Small intestine (tissue), 7 donors: ENCODE results near the gene SSH2. TPM values are rescaled to one million over a fixed set of nuclear protein-coding genes. Genes with fewer than 3 reads are reported as not detected.
"Not testable (repeated sequence)": the region's sequence is repeated elsewhere in the genome, so short reads cannot be mapped to it uniquely, and the experiment has no call there.

Source experiments
- DNase-seq, 2 donors: peaks; one replicate each; pipeline versions ENCODE4 v3.0.0 to v3.0.0-alpha.2; 2013
- FAIRE-seq: peaks from 2 replicates; lab custom pipeline; 2012; peaks lifted over from hg19 to GRCh38; lab: Jason Lieb, UNC
- H3K27ac ChIP-seq, 3 donors: one replicate each; pipeline ENCODE4 v1.5.1; 2013; ENCODE audit warnings: low read length in 2 of 3, mild to moderate bottlenecking in 2 of 3, control low read depth in 1 of 3, inconsistent platforms in 1 of 3, low read depth in 1 of 3, moderate library complexity in 1 of 3
- H3K27me3 ChIP-seq, 3 donors: one replicate each; pipeline ENCODE4 v1.6.1; 2013; ENCODE audit warnings: low read length in 3 of 3, inconsistent platforms in 1 of 3; ENCODE audit not compliant: control insufficient read depth in 3 of 3, insufficient read depth in 3 of 3
- H3K36me3 ChIP-seq, 3 donors: one replicate each; pipeline ENCODE4 v1.6.1; 2013; ENCODE audit warnings: low read length in 3 of 3, inconsistent platforms in 1 of 3, low read depth in 1 of 3, mild to moderate bottlenecking in 1 of 3, moderate library complexity in 1 of 3; ENCODE audit not compliant: control insufficient read depth in 3 of 3, insufficient read depth in 2 of 3
- H3K4me1 ChIP-seq, 3 donors: one replicate each; pipeline ENCODE4 v1.6.1; 2013; ENCODE audit warnings: low read length in 2 of 3, inconsistent platforms in 1 of 3, low read depth in 1 of 3, mild to moderate bottlenecking in 1 of 3, moderate library complexity in 1 of 3; ENCODE audit not compliant: control insufficient read depth in 3 of 3, insufficient read depth in 2 of 3
- H3K4me3 ChIP-seq, 3 donors: one replicate each; pipeline ENCODE4 v1.5.1; 2013; ENCODE audit warnings: low read length in 3 of 3, control low read depth in 1 of 3, inconsistent platforms in 1 of 3, low read depth in 1 of 3, mild to moderate bottlenecking in 1 of 3, moderate library complexity in 1 of 3
- H3K9me3 ChIP-seq, 2 donors: one replicate each; pipeline ENCODE4 v1.6.1; 2013; ENCODE audit warnings: low read depth in 1 of 2, low read length in 1 of 2; ENCODE audit not compliant: control insufficient read depth in 2 of 2, insufficient read depth in 1 of 2
- WGBS, 3 donors: extraction: QIAGEN DNeasy Blood & Tissue Kit; methylation state at CpG; one replicate each; pipeline ENCODE4 v1.1.7; 2013; 5-methylcytosine and 5-hydroxymethylcytosine counted together
- polyA plus RNA-seq, 4 donors: library from polyadenylated mRNA; stranded (reverse) in 3 of 4; unstranded in 1 of 4; fragments of 200-250 nt in 3 of 4; fragments of 120-200 nt in 1 of 4; gene quantifications; one replicate each; pipeline versions ENCODE4 v1.2.1 to v1.2.3, GENCODE V29; 2013
- donor health status: healthy with polysubstance abuse.
- donor health status: control.
- donor health status: control.
- donor health status: Bipolar disorder and iron deficiency.
- donor health status: healthy.

Gene SSH2
- polyA plus RNA-seq, 4 donors: 11.6 to 18.9 (median 13.6) TPM

DNA sequence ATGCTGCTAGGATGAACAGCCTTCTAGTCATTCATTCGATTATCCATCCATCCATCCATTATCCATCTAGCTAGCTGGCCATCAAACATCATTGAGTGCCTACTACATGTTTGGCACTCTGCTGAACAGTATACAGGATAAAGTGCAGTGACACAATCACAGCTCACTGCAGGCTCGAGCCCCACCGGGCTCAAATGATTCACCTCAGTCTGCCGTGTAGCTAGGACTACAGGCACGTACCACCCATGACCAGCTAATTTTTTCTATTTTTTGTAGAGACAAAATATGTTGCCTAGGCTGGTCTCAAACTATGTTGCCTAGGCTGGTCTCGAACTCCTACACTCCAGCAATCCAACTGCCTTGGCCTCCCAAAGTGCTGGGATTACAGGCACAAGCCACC lies 50.0 kb downstream of the SSH2 start:
- no peaks in the 10 kb centered on the region for H3K27me3 ChIP-seq
- peaks cover 0 to 3% (median 0%) of the 10 kb centered on the region in 3 donors for H3K36me3 ChIP-seq
- WGBS, 3 donors: 95 to 96% (median 96%) methylated on average over 6 of the region's 6 CpGs
- H3K9me3 ChIP-seq: no peaks in the 10 kb centered on the region
- no peak overlapping the region for H3K27ac ChIP-seq
- FAIRE-seq (no peak), DNase-seq (no peak)
- H3K4me3 ChIP-seq: no peak overlapping the region
- H3K4me1 ChIP-seq: no peaks in the 10 kb centered on the region

GRCh38 chr17:29874931-29875596 lies 55.0 kb downstream of the SSH2 start:
- Histone ChIP-seq H3K9me3 (no peaks in the 10 kb centered on the region), H3K4me3 (no peak overlapping the region), H3K36me3 (no peaks in the 10 kb centered on the region), H3K4me1 (no peaks in the 10 kb centered on the region), H3K27ac (no peak overlapping the region), H3K27me3 (no peaks in the 10 kb centered on the region)
- WGBS, 3 donors: 88 to 100% (median 98%) methylated on average over 1 of the region's 1 CpG
- FAIRE-seq: no peak
- DNase-seq: no peak

- not testable (repeated sequence) for H3K4me1 ChIP-seq, H3K9me3 ChIP-seq, H3K36me3 ChIP-seq, H3K27me3 ChIP-seq, FAIRE-seq, H3K27ac ChIP-seq, H3K4me3 ChIP-seq, DNase-seq
- 74 to 85% (median 79%) methylated on average over 1 of the region's 1 CpG for WGBS, 3 donors
These were observed 55.7 kb downstream of the SSH2 start for GRCh38 chr17:29874358-29874757.

DNA sequence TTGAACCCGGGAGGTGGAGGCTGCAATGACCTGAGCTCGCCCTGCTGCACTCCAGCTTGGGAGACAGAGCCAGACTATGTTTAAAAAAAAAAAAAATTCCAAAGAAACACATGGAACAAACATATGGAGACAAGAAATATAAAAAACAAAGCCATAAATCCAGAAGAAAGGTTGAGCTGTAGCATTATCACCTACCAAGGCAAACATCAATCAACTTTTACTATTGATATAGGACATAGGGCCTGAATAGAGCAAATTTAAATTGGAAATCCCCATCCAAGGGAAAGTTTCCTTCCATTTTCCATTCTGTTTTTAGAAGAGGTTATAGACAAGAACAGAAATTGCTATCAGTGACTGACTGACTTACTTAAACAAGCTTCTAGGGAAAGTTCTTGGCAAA lies 56.6 kb downstream of the SSH2 start:
- H3K9me3 ChIP-seq: no peaks in the 10 kb centered on the region
- no peak overlapping the region for H3K27ac ChIP-seq
- FAIRE-seq: no peak
- no peaks in the 10 kb centered on the region for H3K4me1 ChIP-seq
- no peak for DNase-seq
- no peaks in the 10 kb centered on the region for H3K27me3 ChIP-seq
- 90 to 100% (median 97%) methylated on average over 2 of the region's 2 CpGs for WGBS, 3 donors
- H3K36me3 ChIP-seq: no peaks in the 10 kb centered on the region
- H3K4me3 ChIP-seq: no peak overlapping the region

- DNase-seq (no peak), FAIRE-seq (no peak)
- 62 to 88% (median 77%) methylated on average over 1 of the region's 1 CpG for WGBS, 3 donors
These were observed 59.1 kb downstream of the SSH2 start for GRCh38 chr17:29870836-29871465.

DNA sequence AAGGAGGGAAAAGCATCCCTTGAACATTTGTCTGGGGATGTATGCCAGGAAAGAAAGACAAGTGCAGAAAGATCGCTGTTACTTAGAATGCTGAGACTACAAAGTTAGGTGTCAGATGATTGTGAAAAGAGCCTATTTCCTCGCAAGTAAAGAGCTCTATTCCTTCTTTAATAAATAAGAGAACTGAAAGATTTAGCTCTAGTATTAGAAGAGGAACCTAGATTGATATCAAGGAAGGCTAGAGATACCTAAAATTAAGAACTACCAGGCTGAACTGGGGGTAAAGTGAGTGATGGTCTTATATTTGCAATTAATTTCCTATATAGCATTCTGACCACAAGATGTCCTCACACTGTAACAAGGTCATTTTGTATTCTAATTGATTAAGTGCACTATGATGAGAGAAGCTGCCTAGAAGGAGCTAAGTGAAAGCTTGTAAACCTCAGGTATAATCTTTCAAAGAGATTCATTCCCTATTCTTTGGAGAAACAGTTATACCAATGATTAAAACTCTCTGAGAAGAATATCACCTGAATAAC lies 62.3 kb downstream of the SSH2 start:
- Histone ChIP-seq H3K9me3 (no peaks in the 10 kb centered on the region), H3K4me3 (no peak overlapping the region), H3K27ac (no peak overlapping the region), H3K4me1 (peaks cover 0 to 4% (median 1%) of the 10 kb centered on the region in 3 donors), H3K27me3 (no peaks in the 10 kb centered on the region), H3K36me3 (no peaks in the 10 kb centered on the region)
- WGBS, 3 donors: 73 to 90% (median 84%) methylated on average over 2 of the region's 2 CpGs
- FAIRE-seq: no peak
- no peak for DNase-seq

More at GRCh38 chr17:29870836-29871465, 59.1 kb downstream of the SSH2 start:
- Histone ChIP-seq H3K4me1 (no peaks in the 10 kb centered on the region), H3K9me3 (no peaks in the 10 kb centered on the region), H3K27ac (no peak overlapping the region), H3K4me3 (no peak overlapping the region), H3K27me3 (no peaks in the 10 kb centered on the region), H3K36me3 (no peaks in the 10 kb centered on the region)

GRCh38 chr17:29866746-29867404 lies 63.2 kb downstream of the SSH2 start:
- DNase-seq (no peak), FAIRE-seq (no peak)
- Histone ChIP-seq H3K27me3 (no peaks in the 10 kb centered on the region), H3K4me1 (peaks cover 0 to 8% (median 5%) of the 10 kb centered on the region in 3 donors), H3K9me3 (no peaks in the 10 kb centered on the region), H3K4me3 (no peak overlapping the region), H3K36me3 (no peaks in the 10 kb centered on the region), H3K27ac (no peak overlapping the region)
- 89 to 96% (median 90%) methylated on average over 5 of the region's 5 CpGs for WGBS, 3 donors

DNA sequence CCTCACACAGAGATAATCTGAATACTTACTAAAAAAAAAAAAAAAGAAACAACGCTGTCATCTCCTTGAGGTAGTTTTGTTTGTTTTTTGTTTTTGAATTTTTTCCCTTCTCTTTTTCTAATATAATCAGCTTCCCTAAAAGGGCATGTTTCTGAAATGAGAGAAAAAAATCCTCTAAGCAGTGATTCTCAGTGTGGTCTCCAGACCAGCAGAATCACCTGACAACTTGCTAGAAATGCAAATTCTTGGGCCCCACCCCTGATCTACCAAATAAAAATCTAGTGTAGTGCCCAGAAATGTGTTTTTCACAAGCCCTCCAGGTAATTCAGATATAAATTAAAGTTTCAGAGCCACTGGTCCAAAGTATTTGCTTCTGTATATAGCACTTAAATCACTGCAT lies 65.4 kb downstream of the SSH2 start:
- WGBS, 3 donors: 87 to 100% (median 92%) methylated on average over 1 of the region's 1 CpG
- Histone ChIP-seq H3K9me3 (no peaks in the 10 kb centered on the region), H3K27ac (no peak overlapping the region), H3K4me1 (peaks cover 0 to 8% (median 5%) of the 10 kb centered on the region in 3 donors), H3K4me3 (no peak overlapping the region), H3K36me3 (no peaks in the 10 kb centered on the region), H3K27me3 (no peaks in the 10 kb centered on the region)
- FAIRE-seq: no peak
- DNase-seq: no peak
